ENCODE measurements around the gene C17orf67.
A peak's percentile ranks its signal among the peaks of the same experiment; 100 is the strongest.

Gene C17orf67

DNA sequence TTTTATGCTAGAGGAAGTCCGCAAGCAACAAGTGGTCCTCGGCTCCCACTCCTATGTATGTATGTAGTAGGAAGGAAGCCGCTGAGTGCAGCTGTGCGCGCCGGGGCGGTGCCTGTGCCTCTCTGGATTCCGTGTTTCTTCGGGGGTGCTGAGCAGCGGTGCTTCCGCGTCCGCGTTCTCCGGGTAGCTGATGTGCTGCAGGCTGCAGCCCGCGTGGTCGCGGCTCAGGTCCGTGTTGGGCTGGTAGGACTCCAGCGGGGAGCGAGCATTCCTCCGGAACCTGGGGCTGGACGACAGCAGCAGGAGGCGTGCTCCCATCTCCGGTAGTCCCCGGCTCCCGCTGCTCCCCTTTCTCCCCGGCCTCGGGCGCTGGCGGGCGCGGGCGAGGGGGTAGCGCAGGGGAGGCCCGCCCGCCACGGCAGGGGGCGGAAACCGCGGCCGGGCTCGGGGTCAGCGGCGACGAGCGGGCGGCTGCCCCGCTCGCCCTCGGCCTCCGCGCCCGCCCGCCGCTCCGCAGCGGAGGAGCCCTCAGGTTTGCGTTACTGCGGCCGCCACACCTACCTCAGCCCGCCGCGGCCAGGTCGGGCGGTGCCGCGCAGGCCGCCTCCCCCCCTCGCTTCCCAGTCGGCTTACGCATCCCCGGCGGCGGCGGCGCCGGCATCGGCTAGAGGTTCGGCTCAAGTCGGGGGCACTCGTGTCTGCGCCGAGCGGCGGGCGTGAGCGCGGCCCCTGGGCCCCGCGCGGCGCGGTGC, 487 bp downstream of the C17orf67 start:
- DNase-seq (ENCODE audit: low read depth in 2 of 2): peak; percentile 34 to 40

DNA sequence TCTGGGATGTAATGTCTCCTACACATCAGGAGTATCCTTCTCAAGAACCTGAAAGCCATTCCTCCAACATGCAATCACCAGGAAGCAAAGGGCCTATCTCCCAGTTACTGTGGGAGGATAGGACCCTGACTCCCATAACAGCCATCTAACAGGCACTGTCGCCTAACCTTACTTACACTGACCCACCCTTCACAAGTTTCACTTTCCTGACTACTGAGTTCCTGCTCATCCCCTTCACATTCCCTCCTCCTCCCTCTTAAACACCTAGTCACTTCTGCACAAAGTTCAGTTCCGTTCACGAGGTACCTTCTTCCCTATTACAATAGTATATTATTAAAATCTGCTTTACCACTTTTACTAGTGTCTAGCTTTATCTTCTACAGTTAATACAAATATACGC, 1.3 kb downstream of the C17orf67 start:
- no peak for DNase-seq (ENCODE audit: low read depth in 2 of 2)

GRCh38 chr17:56831369-56832095, 2.2 kb downstream of the C17orf67 start:
- DNase-seq (ENCODE audit: low read depth in 2 of 2): no peak

- DNase-seq (ENCODE audit: low read depth in 2 of 2): no peak
Observed at GRCh38 chr17:56830726-56831368, 2.9 kb downstream of the C17orf67 start.

GRCh38 chr17:56826611-56827414, 6.9 kb downstream of the C17orf67 start:
- no peak for DNase-seq (ENCODE audit: low read depth in 2 of 2)

DNA sequence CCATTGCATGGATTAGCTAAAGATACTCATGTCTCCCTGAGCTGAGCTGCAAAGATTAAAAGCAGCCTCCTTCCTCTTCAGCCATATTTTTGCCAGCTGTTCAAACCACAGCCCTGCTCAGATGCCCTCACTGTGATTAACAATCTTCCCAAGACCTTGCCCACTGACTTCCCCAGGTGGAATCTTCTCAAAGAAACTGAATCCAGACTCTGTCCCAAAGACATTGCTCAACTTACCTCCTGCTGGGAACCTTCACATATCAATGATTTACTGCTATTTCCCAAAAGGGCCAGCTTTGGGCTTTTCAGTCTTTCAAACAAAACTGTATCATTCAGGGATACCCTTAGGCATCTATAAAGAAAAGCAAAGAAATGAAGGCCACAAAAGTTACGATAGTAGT, 9.2 kb downstream of the C17orf67 start:
- no peak for DNase-seq (ENCODE audit: low read depth in 2 of 2)

- DNase-seq (ENCODE audit: low read depth in 2 of 2): no peak
Observed at GRCh38 chr17:56823848-56824247, 9.9 kb downstream of the C17orf67 start.

- no peak for DNase-seq (ENCODE audit: low read depth in 2 of 2)
Observed at GRCh38 chr17:56822725-56823124, 11.0 kb downstream of the C17orf67 start.

DNA sequence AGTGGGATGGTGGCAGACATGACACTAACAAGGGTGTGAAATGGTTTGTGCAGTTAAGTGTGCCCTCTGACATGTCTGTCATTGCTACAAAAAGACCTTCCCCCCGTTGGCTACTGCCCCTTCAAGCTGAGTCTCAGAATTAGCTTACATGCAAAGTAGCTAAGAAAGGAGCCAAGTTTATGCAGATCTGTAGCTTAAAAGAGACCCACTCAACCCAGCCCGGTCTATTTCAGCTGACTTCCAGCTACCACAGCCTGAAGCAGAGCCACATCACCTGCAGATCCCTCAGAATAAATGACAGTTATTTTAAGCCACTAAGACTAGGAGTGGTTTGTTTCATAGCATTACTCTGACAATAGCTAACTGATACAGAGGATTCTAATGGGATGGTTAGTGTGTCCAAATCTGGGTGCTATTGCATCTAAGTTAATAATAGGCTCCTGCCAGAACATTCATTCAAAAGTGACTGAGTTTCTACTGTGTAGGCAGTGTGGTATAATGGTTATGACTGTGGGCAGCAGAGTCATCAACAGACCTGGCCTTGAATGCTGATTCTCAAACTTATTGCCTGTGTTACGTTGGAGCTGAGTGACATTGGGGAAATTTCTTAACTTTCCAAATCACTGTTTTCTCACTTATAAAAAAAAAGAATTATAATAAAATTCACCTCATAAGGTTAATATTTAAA, 11.7 kb downstream of the C17orf67 start:
- no peak for DNase-seq (ENCODE audit: low read depth in 2 of 2)

- DNase-seq (ENCODE audit: low read depth in 2 of 2): no peak
Observed at GRCh38 chr17:56820207-56820606, 13.5 kb downstream of the C17orf67 start.

DNA sequence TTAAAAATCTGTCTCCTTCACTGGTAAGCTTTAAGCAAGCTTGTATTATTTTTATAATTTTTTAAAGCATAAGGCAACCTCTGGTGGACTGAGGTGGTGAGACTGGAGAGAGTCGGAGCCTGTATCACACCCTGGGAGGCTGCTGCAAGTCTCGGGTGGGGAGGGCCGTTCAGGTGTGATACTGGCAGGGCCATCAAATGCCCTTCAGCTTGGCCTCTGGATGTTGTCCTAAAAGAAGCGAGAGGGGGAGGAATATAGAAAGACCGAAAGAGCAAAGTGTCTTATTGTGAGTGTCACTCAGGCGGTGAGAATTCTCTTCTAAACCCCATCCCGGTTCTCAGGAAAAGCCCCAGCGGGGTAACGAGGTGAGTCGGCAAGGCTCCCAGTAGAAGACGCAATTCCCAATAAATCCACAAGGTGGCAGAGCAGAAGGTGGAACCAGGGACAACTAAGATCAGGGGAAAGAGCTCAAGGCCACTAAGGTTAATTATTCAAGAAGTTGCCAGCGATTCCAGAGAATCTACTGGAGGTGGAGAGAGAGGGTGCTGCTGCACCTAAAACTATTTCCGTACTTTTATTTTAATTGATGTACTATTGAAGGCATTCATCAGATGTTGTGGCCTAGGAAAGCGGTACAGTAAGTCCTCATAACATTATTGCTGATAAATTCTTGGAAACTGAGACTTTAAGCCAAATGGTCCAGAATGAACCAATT, 14.1 kb downstream of the C17orf67 start:
- DNase-seq (ENCODE audit: low read depth in 2 of 2): peak; percentile 42

DNA sequence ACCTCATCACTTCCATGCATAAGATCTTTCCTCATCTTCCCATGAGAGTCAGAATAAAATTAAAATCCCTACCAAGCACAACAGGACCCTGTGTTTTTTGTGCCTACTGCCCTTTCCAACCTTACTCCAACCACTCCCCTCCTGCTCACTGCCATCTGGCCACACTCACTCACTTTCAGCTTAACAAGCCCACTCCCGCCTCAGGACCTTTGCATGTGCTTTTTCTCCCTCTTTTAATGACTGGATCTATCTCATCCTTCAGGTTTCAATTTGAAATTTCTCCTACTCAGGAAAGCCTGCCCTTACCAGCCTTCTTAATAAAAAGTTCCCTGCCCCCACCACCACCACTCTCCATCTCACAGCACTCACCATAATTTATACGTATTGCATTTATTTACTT, 14.7 kb downstream of the C17orf67 start:
- DNase-seq (ENCODE audit: low read depth in 2 of 2): no peak

DNA sequence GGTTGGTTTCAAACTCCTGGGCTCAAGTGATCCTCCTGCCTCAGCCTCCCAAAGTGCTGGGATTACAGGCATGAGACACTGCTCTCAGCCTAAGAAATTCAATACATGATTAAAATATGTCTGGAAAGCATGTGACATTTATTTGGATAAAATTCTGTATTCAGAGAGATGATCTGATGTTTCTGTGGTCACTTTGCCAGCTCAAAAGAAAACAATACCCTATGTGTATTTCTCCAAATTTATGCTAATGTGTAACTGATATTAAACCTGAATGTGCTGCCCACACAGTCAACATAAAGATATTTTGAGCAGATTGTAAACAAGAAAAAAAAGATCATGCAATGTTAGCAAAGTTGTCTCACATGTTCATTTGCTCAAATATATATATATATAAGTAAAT, 16.7 kb downstream of the C17orf67 start:
- DNase-seq (ENCODE audit: low read depth in 2 of 2): no peak

- DNase-seq (ENCODE audit: low read depth in 2 of 2): no peak
Observed at GRCh38 chr17:56815711-56816110, 18.0 kb downstream of the C17orf67 start.

DNA sequence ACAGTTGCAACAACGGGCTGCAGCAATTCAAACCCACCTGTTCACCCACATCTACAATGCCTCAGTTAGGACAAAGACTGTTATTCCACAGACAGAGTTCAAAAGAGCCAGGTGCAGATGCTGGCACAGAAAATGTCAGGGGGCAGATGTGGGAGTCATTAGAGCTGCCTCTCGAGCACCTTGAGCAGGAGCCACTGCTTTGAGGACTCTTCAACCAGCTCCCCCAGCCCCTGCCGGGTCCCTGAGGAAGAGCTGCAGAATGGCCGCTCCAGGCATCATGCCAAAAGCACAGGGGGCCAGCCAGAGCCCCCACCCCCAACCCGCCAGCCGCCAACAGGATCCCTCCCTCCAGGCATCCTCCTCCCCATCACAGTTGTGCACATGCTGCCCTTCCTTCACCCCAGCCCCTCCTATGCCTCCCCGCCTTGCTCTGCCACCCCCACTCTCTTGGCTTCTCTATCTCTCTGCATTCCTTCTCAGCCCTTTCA, 20.8 kb downstream of the C17orf67 start:
- no peak for DNase-seq (ENCODE audit: low read depth in 2 of 2)

DNA sequence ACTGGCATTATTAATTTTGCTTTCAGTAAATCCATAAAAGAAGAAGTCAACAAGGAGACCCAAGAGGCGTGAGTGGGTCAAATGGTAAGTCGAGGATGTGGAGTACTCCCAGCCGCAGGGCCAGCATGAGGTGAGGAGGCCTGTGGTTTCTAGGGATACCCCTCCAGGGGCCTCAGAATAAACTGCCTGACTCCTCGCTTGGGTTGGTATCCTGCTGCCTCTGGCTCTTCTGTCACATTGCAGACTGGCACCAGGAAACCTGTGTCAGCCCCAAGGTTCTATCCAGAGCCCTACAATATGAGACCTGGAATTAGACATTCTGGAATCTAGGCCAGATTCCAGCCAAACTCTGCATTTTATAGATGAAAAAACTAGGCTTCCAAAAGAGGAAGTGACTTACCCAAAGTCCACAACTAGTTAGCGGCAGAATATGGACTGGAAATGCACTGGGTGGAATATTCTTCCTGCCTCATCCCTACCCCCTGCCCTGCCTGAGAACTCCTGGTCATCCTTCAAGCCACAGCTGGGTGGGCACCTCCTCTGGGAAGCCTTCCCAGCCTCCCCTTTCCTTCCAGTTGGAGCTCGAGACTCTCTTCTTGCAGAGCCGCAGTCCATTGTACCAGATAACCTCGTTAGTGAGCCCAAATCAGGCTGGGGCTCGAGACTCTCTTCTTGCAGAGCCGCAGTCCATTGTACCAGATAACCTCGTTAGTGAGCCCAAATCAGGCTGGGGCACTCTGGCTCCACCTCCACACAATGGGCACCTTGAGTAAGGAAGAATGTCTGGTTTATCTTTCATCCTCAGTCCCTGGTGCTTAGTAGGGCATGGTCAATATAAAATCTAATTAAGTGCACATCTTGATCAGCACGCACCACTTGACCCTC, 22.6 kb downstream of the C17orf67 start:
- no peak for DNase-seq (ENCODE audit: low read depth in 2 of 2)

GRCh38 chr17:56810343-56810742, 23.4 kb downstream of the C17orf67 start:
- DNase-seq (ENCODE audit: low read depth in 2 of 2): no peak

- no peak for DNase-seq (ENCODE audit: low read depth in 2 of 2)
Observed at GRCh38 chr17:56809820-56810179, 23.9 kb downstream of the C17orf67 start.

- no peak for DNase-seq (ENCODE audit: low read depth in 2 of 2)
Observed at GRCh38 chr17:56809106-56809819, 24.5 kb downstream of the C17orf67 start.

Data from activated CD8-positive, alpha-beta memory T cell treated with anti-CD3 and anti-CD28 coated beads for 4 hours (primary cell).